Neural progenitor cell (in vitro differentiated cells): ENCODE data around the gene SLC35F2. TPM values are rescaled to one million over a fixed set of nuclear protein-coding genes. Genes with fewer than 3 reads are reported as not detected.

Source experiments
- DNase-seq: peaks from one replicate; pipeline ENCODE4 v3.0.0-alpha.2; 2016; ENCODE audit warnings: low spot score
- H2AFZ ChIP-seq: fragments of 200-600 bp; sonication (generic); replicated peaks from 2 replicates; pipeline ENCODE4 v1.6.1; 2016; ENCODE audit warnings: antibody characterized with exemption
- H3F3A ChIP-seq: fragments of 200-600 bp; sonication (generic); 2 replicates; pipeline ENCODE4 v1.6.1; 2016; ENCODE audit warnings: antibody characterized with exemption, low read depth
- H3K27ac ChIP-seq: fragments of 200-600 bp; sonication (generic); 2 replicates; pipeline ENCODE4 v1.5.1; 2016; ENCODE audit warnings: mild to moderate bottlenecking
- H3K27me3 ChIP-seq: fragments of 200-600 bp; sonication (generic); 2 replicates; pipeline ENCODE4 v1.6.1; 2016; ENCODE audit warnings: mild to moderate bottlenecking, moderate library complexity
- H3K36me3 ChIP-seq: fragments of 200-600 bp; sonication (generic); 2 replicates; pipeline ENCODE4 v1.5.1; 2016
- H3K4me1 ChIP-seq: fragments of 200-600 bp; sonication (generic); 2 replicates; pipeline ENCODE4 v1.6.1; 2016; ENCODE audit warnings: mixed run types
- H3K4me2 ChIP-seq: fragments of 200-600 bp; sonication (generic); 2 replicates; pipeline ENCODE4 v1.6.1; 2016
- H3K4me3 ChIP-seq: fragments of 200-600 bp; sonication (generic); 2 replicates; pipeline ENCODE4 v1.5.1; 2016
- H3K79me2 ChIP-seq: fragments of 200-600 bp; sonication (generic); 2 replicates; pipeline ENCODE4 v1.6.1; 2016; ENCODE audit warnings: low read depth
- H3K9ac ChIP-seq: fragments of 200-600 bp; sonication (generic); 2 replicates; pipeline ENCODE4 v1.6.1; 2016
- H3K9me3 ChIP-seq: fragments of 200-600 bp; sonication (generic); 2 replicates; pipeline ENCODE4 v1.5.1; 2016; ENCODE audit warnings: low read depth
- H4K20me1 ChIP-seq: fragments of 200-600 bp; sonication (generic); 2 replicates; pipeline ENCODE4 v1.6.1; 2016; ENCODE audit warnings: low read depth
- H3K27ac Mint-ChIP-seq: 3 replicates; pipeline ENCODE4 v1.8.0; 2021; ENCODE audit warnings: mixed read lengths
- H3K27me3 Mint-ChIP-seq: 2 replicates; pipeline ENCODE4 v1.8.0; 2022; ENCODE audit warnings: low read depth, mild to moderate bottlenecking, inconsistent platforms, moderate library complexity, mixed read lengths; ENCODE audit not compliant: insufficient read depth
- H3K36me3 Mint-ChIP-seq: 3 replicates; pipeline ENCODE4 v1.8.0; 2021; ENCODE audit warnings: mixed read lengths
- H3K4me1 Mint-ChIP-seq: 3 replicates; pipeline ENCODE4 v1.8.0; 2021; ENCODE audit warnings: mixed read lengths
- H3K4me3 Mint-ChIP-seq: 3 replicates; pipeline ENCODE4 v1.8.0; 2021; ENCODE audit warnings: mild to moderate bottlenecking, moderate library complexity, mixed read lengths
- H3K9me3 Mint-ChIP-seq: 3 replicates; pipeline ENCODE4 v1.8.0; 2020; ENCODE audit warnings: mixed read lengths
- CTCF ChIP-seq: fragments of 200-600 bp; sonication (generic); IDR thresholded peaks from 2 replicates; pipeline ENCODE4 v1.5.1; 2017; ENCODE audit warnings: antibody characterized with exemption, mild to moderate bottlenecking
- EZH2 ChIP-seq: fragments of 200-600 bp; sonication (generic); IDR thresholded peaks from 2 replicates; pipeline ENCODE4 v1.6.1; 2017; ENCODE audit warnings: antibody characterized with exemption, mild to moderate bottlenecking, moderate library complexity
- EZH2phosphoT487 ChIP-seq: fragments of 200-600 bp; sonication (generic); IDR thresholded peaks from 2 replicates; pipeline ENCODE4 v1.6.1; 2017; ENCODE audit warnings: antibody characterized with exemption
- total RNA-seq: library from RNA; depleted of rRNA; stranded (reverse); fragments of >200 nt; gene quantifications from 2 replicates; pipeline ENCODE4 v1.2.3, GENCODE V29; 2015; ENCODE audit warnings: low replicate concordance

The SLC35F2 gene
- total RNA-seq, 1 donor from 2014 or later = 9.8 TPM

- no peaks in the 10 kb centered on the region for H3K4me1 ChIP-seq
- H2AFZ ChIP-seq = no peak overlapping the region
- H3K4me2 ChIP-seq = no peak overlapping the region
- no peaks in the 10 kb centered on the region for H3K79me2 ChIP-seq
- Mint-ChIP-seq H3K4me3 (no peak overlapping the region), H3K4me1 (peaks cover 8% of the 10 kb centered on the region), H3K9me3 (no peaks in the 10 kb centered on the region), H3K27ac (no peak overlapping the region), H3K36me3 (no peaks in the 10 kb centered on the region), H3K27me3 (peaks cover 2% of the 10 kb centered on the region)
- H4K20me1 ChIP-seq = no peaks in the 10 kb centered on the region
- H3F3A ChIP-seq = no peaks in the 10 kb centered on the region
- TF ChIP-seq EZH2phosphoT487 (no peak), EZH2 (no peak), CTCF (no peak)
- H3K27me3 ChIP-seq = no peaks in the 10 kb centered on the region
- no peak overlapping the region for H3K27ac ChIP-seq
- H3K4me3 ChIP-seq = no peak overlapping the region
- no peaks in the 10 kb centered on the region for H3K9me3 ChIP-seq
- H3K36me3 ChIP-seq = no peaks in the 10 kb centered on the region
- no peak overlapping the region for H3K9ac ChIP-seq
- no peak for DNase-seq
These were observed 77.8 kb downstream of the SLC35F2 start for GRCh38 chr11:107780775-107781174.

GRCh38 chr11:107780136-107780535 is 78.5 kb downstream of the SLC35F2 start:
- no peak overlapping the region for H3K4me2 ChIP-seq
- H3K27ac Mint-ChIP-seq = no peak overlapping the region
- H4K20me1 ChIP-seq = no peaks in the 10 kb centered on the region
- no peaks in the 10 kb centered on the region for H3K79me2 ChIP-seq
- H3K4me3 ChIP-seq = no peak overlapping the region
- peaks cover 3% of the 10 kb centered on the region for H3K4me1 Mint-ChIP-seq
- no peaks in the 10 kb centered on the region for H3F3A ChIP-seq
- H3K4me3 Mint-ChIP-seq = no peak overlapping the region
- DNase-seq = no peak
- H3K36me3 Mint-ChIP-seq = no peaks in the 10 kb centered on the region
- no peaks in the 10 kb centered on the region for H3K9me3 Mint-ChIP-seq
- no peak for TF ChIP-seq CTCF
- no peak for TF ChIP-seq EZH2
- TF ChIP-seq EZH2phosphoT487 = no peak
- no peak overlapping the region for H3K9ac ChIP-seq
- H3K27me3 ChIP-seq = no peaks in the 10 kb centered on the region
- no peak overlapping the region for H2AFZ ChIP-seq
- no peaks in the 10 kb centered on the region for H3K9me3 ChIP-seq
- H3K4me1 ChIP-seq = no peaks in the 10 kb centered on the region
- H3K27me3 Mint-ChIP-seq = peaks cover 2% of the 10 kb centered on the region
- H3K27ac ChIP-seq = no peak overlapping the region
- no peaks in the 10 kb centered on the region for H3K36me3 ChIP-seq

- Histone ChIP-seq H3F3A (no peaks in the 10 kb centered on the region), H3K27me3 (no peaks in the 10 kb centered on the region), H4K20me1 (no peaks in the 10 kb centered on the region), H2AFZ (no peak overlapping the region), H3K27ac (no peak overlapping the region), H3K4me2 (no peak overlapping the region), H3K4me3 (no peak overlapping the region), H3K79me2 (no peaks in the 10 kb centered on the region), H3K9me3 (no peaks in the 10 kb centered on the region), H3K36me3 (no peaks in the 10 kb centered on the region), H3K4me1 (no peaks in the 10 kb centered on the region), H3K9ac (no peak overlapping the region)
- no peak for DNase-seq
- H3K9me3 Mint-ChIP-seq = no peaks in the 10 kb centered on the region
- TF ChIP-seq EZH2phosphoT487 = no peak
- TF ChIP-seq EZH2 = no peak
- no peak for TF ChIP-seq CTCF
- peaks cover 4% of the 10 kb centered on the region for H3K27me3 Mint-ChIP-seq
- H3K27ac Mint-ChIP-seq = no peak overlapping the region
- H3K36me3 Mint-ChIP-seq = no peaks in the 10 kb centered on the region
- H3K4me1 Mint-ChIP-seq = peaks cover 2% of the 10 kb centered on the region
- no peak overlapping the region for H3K4me3 Mint-ChIP-seq
These were observed 79.6 kb downstream of the SLC35F2 start for GRCh38 chr11:107778839-107779517.
